ENCODE data around the gene TSPAN3. TPM values are rescaled to one million over a fixed set of nuclear protein-coding genes. Genes with fewer than 3 reads are reported as not detected.

Gene TSPAN3
- total RNA-seq, 3 donors from 2014 or later (not counting 1 experiment from before 2014, with no cell fraction given), result 18.7 to 37.4 (median 29.9) TPM

DNA sequence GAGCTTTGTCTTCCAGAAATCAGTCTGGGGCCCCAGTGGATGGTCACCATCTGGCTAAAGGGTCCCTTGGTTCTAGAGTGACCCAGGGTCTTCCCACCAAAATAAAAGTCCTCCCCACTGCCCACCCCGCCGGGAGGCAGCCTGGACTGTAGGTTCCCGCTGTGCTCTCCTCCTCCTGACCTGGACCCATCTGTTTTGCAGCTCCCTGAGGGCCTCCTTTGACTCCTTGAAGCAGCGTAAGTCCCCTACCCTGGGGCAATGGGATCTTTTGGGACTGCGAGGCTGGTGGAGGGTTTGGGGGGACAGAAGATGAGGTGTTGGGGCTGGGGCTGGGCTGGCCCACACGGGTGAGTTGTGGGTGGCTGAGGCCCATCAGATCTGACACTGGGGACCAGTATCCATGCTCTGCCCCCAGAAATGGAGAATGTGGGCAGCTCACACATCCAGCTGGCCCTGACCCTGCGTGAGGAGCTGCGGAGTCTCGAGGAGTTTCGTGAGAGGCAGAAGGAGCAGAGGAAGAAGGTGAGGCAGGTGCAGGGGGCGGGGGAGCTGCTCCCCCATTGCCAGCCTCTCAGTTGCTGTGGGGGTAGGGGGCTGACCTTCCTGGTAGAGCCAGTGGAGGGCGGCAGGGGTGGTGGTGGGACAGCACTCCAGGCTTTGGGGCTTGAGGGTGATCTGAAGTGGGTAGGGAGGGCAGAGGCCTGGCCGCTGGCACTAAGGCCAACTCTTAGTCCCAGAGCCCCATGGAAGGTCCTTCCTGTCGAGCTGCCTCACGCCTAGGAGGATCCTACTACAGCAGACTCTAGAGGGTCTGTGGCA, 45.6 kb downstream of the TSPAN3 start:
- TF ChIP-seq, protein P1, sequence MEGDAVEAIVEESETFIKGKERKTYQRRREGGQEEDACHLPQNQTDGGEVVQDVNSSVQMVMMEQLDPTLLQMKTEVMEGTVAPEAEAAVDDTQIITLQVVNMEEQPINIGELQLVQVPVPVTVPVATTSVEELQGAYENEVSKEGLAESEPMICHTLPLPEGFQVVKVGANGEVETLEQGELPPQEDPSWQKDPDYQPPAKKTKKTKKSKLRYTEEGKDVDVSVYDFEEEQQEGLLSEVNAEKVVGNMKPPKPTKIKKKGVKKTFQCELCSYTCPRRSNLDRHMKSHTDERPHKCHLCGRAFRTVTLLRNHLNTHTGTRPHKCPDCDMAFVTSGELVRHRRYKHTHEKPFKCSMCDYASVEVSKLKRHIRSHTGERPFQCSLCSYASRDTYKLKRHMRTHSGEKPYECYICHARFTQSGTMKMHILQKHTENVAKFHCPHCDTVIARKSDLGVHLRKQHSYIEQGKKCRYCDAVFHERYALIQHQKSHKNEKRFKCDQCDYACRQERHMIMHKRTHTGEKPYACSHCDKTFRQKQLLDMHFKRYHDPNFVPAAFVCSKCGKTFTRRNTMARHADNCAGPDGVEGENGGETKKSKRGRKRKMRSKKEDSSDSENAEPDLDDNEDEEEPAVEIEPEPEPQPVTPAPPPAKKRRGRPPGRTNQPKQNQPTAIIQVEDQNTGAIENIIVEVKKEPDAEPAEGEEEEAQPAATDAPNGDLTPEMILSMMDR (IDR thresholded peaks at IDR 0.05), result no peak
- no peak overlapping the region for H3K27ac ChIP-seq (ENCODE audit: low read length)
- Mint-ChIP-seq H3K4me1 (peaks cover 45 to 60% of the 10 kb centered on the region in 2 donors), H3K27me3 (ENCODE audit: low read depth in 2 of 2) (no peaks in the 10 kb centered on the region), H3K36me3 (no peaks in the 10 kb centered on the region), H3K27ac (peak overlapping the region; percentile 67 to 74), H3K9me3 (no peaks in the 10 kb centered on the region), H3K4me3 (no peak overlapping the region)
- H3K9me3 ChIP-seq (ENCODE audit: control insufficient read depth, insufficient read depth, low read length), result no peaks in the 10 kb centered on the region
- intact Hi-C loops (cut with micrococcal nuclease), result no loop called here
- ATAC-seq (no peak), DNase-seq (peak in 1 of 2 donors; percentile 9)
- no peaks in the 10 kb centered on the region for H3K27me3 ChIP-seq (ENCODE audit: control insufficient read depth, insufficient read depth, low read length)
- H3K4me1 ChIP-seq (ENCODE audit: control insufficient read depth, insufficient read depth, low read length), result peaks cover 69% of the 10 kb centered on the region
- 96% methylated on average over 15 of the region's 15 CpGs for WGBS (ENCODE audit: insufficient coverage)
- no peak overlapping the region for H3K4me3 ChIP-seq (ENCODE audit: low read length)
- peaks cover 66% of the 10 kb centered on the region for H3K36me3 ChIP-seq (ENCODE audit: control insufficient read depth, insufficient read depth, low read length)

DNA sequence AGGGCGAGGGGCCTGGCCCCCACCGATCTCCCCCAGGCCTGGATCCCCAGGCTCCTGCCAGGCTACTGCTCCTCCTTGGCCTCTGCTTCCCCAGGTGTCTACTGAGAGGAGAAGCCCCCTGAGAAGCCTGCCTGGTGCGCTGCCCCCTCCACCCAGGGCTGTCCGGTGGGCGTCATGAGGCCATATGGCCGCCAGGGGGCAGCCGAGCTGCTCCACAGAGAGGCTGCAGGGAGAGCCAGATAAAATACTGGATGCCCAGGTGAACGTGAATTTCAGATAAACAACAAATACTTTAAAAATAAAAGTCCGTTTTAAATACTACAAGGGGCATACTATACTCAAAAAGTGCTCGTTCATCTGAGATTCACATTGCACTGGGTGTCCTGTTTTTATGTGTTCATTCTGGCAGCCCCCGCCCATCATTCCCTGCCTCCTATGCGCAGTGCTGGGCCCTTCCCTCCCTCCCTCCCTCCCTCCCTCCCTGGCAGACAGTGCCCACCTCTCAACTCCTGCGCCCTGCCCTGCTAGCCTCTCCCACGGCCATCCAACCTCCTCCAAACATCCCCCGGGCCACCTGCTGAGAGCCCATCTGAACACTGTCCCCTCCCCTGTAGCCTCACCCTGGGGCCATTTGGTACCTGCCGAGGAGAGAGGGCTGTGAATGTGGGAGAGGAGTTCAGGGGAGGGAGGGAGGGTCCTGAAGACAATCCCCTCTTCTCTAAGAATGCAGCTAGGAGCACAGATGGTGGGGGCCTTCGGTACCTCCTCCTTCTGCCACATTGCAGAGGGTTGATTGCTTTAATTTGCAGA, 46.4 kb downstream of the TSPAN3 start:
- WGBS (ENCODE audit: insufficient coverage), result 58% methylated on average over 14 of the region's 17 CpGs
- peak overlapping the region; percentile 96 to 99 for H3K27ac Mint-ChIP-seq
- Histone ChIP-seq H3K9me3 (ENCODE audit: control insufficient read depth, insufficient read depth, low read length) (no peaks in the 10 kb centered on the region), H3K4me1 (ENCODE audit: control insufficient read depth, insufficient read depth, low read length) (peaks cover 70% of the 10 kb centered on the region), H3K4me3 (ENCODE audit: low read length) (no peak overlapping the region), H3K27me3 (ENCODE audit: control insufficient read depth, insufficient read depth, low read length) (no peaks in the 10 kb centered on the region), H3K36me3 (ENCODE audit: control insufficient read depth, insufficient read depth, low read length) (peaks cover 66% of the 10 kb centered on the region), H3K27ac (ENCODE audit: low read length) (peak overlapping the region; percentile 83)
- TF ChIP-seq, protein P1 (IDR thresholded peaks at IDR 0.05), result peak; percentile 97
- H3K27me3 Mint-ChIP-seq (ENCODE audit: low read depth in 2 of 2), result no peaks in the 10 kb centered on the region
- DNase-seq (peak; percentile 73 to 81), ATAC-seq (peak in 2 of 3 donors; percentile 37 to 62)
- H3K36me3 Mint-ChIP-seq, result no peaks in the 10 kb centered on the region
- H3K9me3 Mint-ChIP-seq, result no peaks in the 10 kb centered on the region
- intact Hi-C loops (cut with micrococcal nuclease), result loop anchor here (5.0 kb wide), 4 partner anchors 37 to 518 kb away; no protein-coding TSS in a partner anchor
- peaks cover 51 to 69% of the 10 kb centered on the region in 2 donors for H3K4me1 Mint-ChIP-seq
- H3K4me3 Mint-ChIP-seq, result peak overlapping the region; percentile 83

DNA sequence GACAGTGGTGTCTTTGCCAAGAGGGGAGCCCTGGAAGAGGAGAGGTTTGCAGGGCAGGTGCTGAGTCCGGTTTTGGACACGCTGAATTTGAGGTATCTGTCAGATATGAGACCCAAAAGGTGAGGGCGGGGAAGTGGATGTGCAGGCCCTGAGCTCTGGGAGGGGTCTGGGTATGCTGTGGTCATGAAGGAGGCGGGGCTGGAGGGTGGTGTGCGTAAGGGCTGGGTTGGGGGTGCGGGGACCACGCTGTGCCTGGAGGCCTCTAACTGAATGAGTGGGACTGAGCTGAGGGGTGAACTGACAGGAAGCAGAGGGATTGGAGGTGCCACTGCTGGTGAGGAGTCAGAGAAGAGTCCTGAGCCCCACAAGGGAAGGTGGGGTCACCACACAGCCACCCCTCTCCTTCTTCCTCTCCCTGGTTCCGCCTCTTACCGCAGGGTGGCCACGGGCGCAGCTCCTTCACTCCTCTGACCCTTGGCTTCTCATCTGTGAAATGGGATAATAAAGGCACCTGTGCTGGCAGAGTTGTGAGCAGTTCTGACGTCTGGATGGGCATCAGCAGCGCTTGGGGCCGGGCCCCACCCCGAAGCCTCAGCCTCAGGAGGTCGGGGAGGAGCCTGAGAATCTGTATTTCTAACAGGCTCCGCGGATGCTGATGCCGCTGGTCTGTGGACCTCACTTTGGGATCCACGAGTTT, 47.2 kb downstream of the TSPAN3 start:
- ATAC-seq, result peak in 2 of 3 donors; percentile 37 to 47
- H3K4me1 ChIP-seq (ENCODE audit: control insufficient read depth, insufficient read depth, low read length), result peaks cover 77% of the 10 kb centered on the region
- Mint-ChIP-seq H3K27me3 (ENCODE audit: low read depth in 2 of 2) (no peaks in the 10 kb centered on the region), H3K36me3 (no peaks in the 10 kb centered on the region), H3K4me3 (peak overlapping the region; percentile 83), H3K9me3 (no peaks in the 10 kb centered on the region), H3K27ac (peak overlapping the region; percentile 96 to 99), H3K4me1 (peaks cover 55 to 76% of the 10 kb centered on the region in 2 donors)
- peaks cover 66% of the 10 kb centered on the region for H3K36me3 ChIP-seq (ENCODE audit: control insufficient read depth, insufficient read depth, low read length)
- TF ChIP-seq, protein P1 (IDR thresholded peaks at IDR 0.05), result no peak
- H3K4me3 ChIP-seq (ENCODE audit: low read length), result no peak overlapping the region
- H3K27me3 ChIP-seq (ENCODE audit: control insufficient read depth, insufficient read depth, low read length), result no peaks in the 10 kb centered on the region
- WGBS (ENCODE audit: insufficient coverage), result 50% methylated on average over 20 of the region's 20 CpGs
- peak overlapping the region; percentile 83 for H3K27ac ChIP-seq (ENCODE audit: low read length)
- no peaks in the 10 kb centered on the region for H3K9me3 ChIP-seq (ENCODE audit: control insufficient read depth, insufficient read depth, low read length)
- peak in 1 of 2 donors; percentile 53 for DNase-seq
- intact Hi-C loops (cut with micrococcal nuclease), result loop anchor here (5.0 kb wide), 4 partner anchors 36 to 519 kb away; no protein-coding TSS in a partner anchor

All from natural killer cell (primary cell).